ENCODE data around the gene GSG1. TPM values are rescaled to one million over a fixed set of nuclear protein-coding genes. Genes with fewer than 3 reads are reported as not detected.

The GSG1 gene
- total and polyA plus RNA-seq, 8 donors = 0.75 to 11.5 (median 2.6) TPM

DNA sequence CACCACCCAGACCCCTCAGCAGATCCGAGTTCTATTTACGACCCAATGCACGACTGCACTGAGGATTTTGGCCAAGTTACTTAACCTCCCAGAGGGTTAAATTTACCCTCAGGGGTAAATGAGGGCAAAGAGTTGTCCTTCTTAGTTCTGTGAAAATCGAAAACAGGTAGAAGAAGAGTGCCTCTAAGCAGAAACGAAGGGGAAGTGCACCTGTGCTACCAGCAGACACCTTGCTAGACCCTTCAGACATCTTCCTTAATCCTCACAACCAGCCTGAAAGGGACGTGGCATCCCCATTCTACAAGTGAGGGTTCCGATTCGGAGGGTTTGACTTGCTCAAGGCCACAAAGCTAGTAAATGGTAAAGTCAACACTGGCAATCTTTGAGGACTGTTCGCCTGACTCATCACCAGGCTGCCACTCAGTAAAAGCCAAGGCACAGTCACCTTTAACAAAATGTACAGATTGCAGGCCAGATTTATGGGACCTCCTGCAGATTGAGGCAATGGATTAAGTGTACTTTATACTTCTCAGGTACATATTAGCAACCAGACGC lies 1.6 kb downstream of the GSG1 start:
- TF ChIP-seq, protein P1, sequence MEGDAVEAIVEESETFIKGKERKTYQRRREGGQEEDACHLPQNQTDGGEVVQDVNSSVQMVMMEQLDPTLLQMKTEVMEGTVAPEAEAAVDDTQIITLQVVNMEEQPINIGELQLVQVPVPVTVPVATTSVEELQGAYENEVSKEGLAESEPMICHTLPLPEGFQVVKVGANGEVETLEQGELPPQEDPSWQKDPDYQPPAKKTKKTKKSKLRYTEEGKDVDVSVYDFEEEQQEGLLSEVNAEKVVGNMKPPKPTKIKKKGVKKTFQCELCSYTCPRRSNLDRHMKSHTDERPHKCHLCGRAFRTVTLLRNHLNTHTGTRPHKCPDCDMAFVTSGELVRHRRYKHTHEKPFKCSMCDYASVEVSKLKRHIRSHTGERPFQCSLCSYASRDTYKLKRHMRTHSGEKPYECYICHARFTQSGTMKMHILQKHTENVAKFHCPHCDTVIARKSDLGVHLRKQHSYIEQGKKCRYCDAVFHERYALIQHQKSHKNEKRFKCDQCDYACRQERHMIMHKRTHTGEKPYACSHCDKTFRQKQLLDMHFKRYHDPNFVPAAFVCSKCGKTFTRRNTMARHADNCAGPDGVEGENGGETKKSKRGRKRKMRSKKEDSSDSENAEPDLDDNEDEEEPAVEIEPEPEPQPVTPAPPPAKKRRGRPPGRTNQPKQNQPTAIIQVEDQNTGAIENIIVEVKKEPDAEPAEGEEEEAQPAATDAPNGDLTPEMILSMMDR (IDR thresholded peaks at IDR 0.05) = no peak
- WGBS, 2 donors = 34 to 36% methylated on average over 10 of the region's 10 CpGs
- Histone ChIP-seq H3K9me3 (no peaks in the 10 kb centered on the region), H3K4me3 (peak overlapping the region in 2 of 4 donors; percentile 41 to 70), H3K27ac (peak overlapping the region; percentile 71 to 90 (median 87)), H3K36me3 (no peaks in the 10 kb centered on the region), H3K4me1 (peaks cover 0 to 8% (median 7%) of the 10 kb centered on the region in 3 donors), H3K27me3 (no peaks in the 10 kb centered on the region)
- FAIRE-seq = no peak
- peak in 1 of 6 donors; percentile 44 for DNase-seq
- intact Hi-C loops (cut with DNase I) = no loop called here
- peak; percentile 14 to 50 (median 32) for ATAC-seq

DNA sequence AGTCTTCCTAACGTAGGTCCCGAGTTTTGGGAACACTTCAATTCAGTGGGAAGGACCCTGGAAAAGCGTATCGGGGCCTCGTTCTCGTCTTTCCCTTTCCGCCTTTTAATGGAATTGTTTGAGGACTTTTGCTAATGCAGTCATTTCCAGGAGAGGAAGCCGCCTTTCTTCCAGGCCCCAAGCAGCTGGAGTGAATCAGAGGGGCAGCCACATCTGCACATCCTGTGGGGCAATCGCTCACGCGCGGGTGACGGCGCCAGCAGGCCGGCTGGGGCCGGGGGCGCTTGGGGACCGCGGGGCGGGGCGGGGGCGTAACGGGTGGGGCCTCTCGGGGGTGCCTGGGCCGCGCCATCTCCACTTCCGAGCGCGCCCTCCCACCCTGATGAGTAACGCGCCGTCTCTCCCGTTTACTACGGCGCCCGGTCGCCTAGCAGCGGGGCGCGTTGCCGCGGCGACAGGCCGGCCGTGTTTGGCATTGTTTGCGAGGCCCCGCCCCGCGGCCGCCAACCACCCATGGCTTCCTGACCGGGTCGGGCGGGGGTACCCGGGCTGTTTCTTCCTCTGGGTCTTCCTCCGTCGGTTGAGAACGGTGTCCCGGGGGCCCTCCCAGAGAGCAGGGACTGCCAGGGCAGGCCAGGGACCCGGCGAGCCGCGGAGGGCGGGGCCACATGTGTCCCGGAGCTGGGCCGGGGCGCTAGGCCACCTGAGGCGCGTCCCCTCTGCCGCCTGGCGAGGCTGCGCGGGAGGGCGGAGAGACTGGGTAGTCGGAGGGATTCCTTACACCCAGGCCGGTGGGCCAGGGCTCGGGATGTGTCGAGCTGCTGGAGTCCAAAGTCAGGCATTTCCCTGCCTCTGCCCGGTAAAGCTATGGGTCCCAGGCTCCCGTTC lies 2.3 kb downstream of the GSG1 start:
- intact Hi-C loops (cut with DNase I) = no loop called here
- 3 to 4% methylated on average over 61 to 79 of the region's 79 CpGs for WGBS, 2 donors
- ATAC-seq = peak; percentile 86 to 97 (median 92)
- Histone ChIP-seq H3K27me3 (no peaks in the 10 kb centered on the region), H3K4me1 (peaks cover 0 to 8% (median 7%) of the 10 kb centered on the region in 3 donors), H3K27ac (peak overlapping the region; percentile 71 to 90 (median 87)), H3K9me3 (no peaks in the 10 kb centered on the region), H3K4me3 (peak overlapping the region; percentile 34 to 70 (median 46)), H3K36me3 (no peaks in the 10 kb centered on the region)
- peak; percentile 81 to 92 (median 88) for DNase-seq
- TF ChIP-seq, protein P1 (IDR thresholded peaks at IDR 0.05) = no peak
- FAIRE-seq = no peak

DNA sequence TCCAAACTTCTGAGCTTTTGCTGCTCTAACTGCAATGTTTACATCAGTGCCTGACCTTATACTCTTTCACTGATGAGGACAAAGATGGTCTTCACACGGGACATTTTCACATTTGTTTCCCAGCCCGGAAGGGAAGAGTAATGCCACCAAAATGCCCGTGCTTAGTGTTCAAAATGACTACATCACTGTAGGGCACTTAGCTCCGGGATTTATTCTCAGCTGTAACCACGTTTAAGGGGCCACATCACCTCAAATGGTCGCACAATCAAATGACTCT lies 2.9 kb downstream of the GSG1 start:
- no peak for DNase-seq
- no peak for FAIRE-seq

DNA sequence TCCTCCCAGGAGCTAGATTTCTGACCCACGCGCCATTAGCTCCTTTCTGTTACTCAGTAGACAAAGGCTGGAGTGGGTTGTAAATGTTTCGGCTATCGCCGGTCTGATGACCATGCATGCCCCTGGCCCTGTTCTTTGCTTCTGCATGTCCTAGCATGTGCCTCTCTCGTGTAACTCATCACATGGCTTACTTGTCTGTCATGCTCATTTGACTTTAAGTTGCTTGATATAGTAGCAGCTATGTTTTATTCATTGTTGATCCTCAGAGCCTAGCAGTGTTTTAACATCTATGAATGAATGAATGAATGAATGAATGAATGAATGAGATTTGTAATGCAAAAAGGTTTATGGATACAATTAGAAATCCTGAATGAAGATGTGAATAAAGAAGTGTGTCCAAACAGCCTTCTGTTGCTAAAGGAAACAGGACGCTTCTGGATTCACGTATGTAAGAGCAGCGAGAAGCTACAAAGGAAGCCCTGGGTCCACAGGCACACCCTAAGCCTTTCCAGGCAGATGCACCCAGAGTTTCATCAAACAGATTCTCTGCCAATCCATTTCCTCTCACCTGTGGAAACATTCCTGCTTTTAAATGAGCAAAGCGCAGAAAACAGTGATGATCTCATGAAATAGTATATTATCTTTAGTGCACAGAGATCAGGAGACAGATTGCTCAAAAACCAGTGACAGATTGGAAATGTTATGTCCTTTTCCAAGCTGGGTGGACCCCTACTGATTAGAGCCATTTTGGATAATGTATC lies 3.4 kb downstream of the GSG1 start:
- no peak overlapping the region for H3K4me3 ChIP-seq

More for the DNA sequence above, 2.9 kb downstream of the GSG1 start:
- 21 to 22% methylated on average over 6 of the region's 6 CpGs for WGBS, 2 donors
- TF ChIP-seq, protein P1 (IDR thresholded peaks at IDR 0.05) = no peak
- no peak for ATAC-seq
- Histone ChIP-seq H3K4me3 (peak overlapping the region in 2 of 4 donors; percentile 41 to 70), H3K27me3 (no peaks in the 10 kb centered on the region), H3K4me1 (peaks cover 0 to 10% (median 7%) of the 10 kb centered on the region in 3 donors), H3K9me3 (no peaks in the 10 kb centered on the region), H3K27ac (peak overlapping the region; percentile 71 to 90 (median 87)), H3K36me3 (no peaks in the 10 kb centered on the region)
- intact Hi-C loops (cut with DNase I) = no loop called here

More for the DNA sequence above, 3.4 kb downstream of the GSG1 start:
- Histone ChIP-seq H3K36me3 (no peaks in the 10 kb centered on the region), H3K4me1 (peaks cover 0 to 12% (median 7%) of the 10 kb centered on the region in 3 donors), H3K27me3 (no peaks in the 10 kb centered on the region), H3K27ac (peak overlapping the region; percentile 71 to 90 (median 87)), H3K9me3 (no peaks in the 10 kb centered on the region)
- DNase-seq = no peak
- intact Hi-C loops (cut with DNase I) = no loop called here
- no peak for FAIRE-seq
- ATAC-seq = no peak
- 85 to 88% methylated on average over 10 of the region's 10 CpGs for WGBS, 2 donors
- TF ChIP-seq, protein P1 (IDR thresholded peaks at IDR 0.05) = no peak
